H9 (cell line): ENCODE measurements around the gene TLE6. TPM values are rescaled to one million over a fixed set of nuclear protein-coding genes. Genes with fewer than 3 reads are reported as not detected.

Experiments used
- DNase-seq: peaks from one replicate; pipeline ENCODE4 v3.0.0-alpha.2; 2017
- H2AFZ ChIP-seq: one replicate; pipeline ENCODE4 v1.6.1; 2013; ENCODE audit warnings: mild to moderate bottlenecking, low read length, control low read depth, moderate library complexity
- H2AK5ac ChIP-seq: 2 replicates; pipeline ENCODE4 v1.6.1; 2013; ENCODE audit warnings: low read length, control low read depth, mixed read lengths; ENCODE audit not compliant: insufficient read length
- H2BK120ac ChIP-seq: one replicate; pipeline ENCODE4 v1.6.1; 2013; ENCODE audit warnings: low read depth, mild to moderate bottlenecking, low read length, control low read depth, inconsistent platforms; ENCODE audit not compliant: poor library complexity, severe bottlenecking
- H2BK12ac ChIP-seq: 2 replicates; pipeline ENCODE4 v1.6.1; 2013; ENCODE audit warnings: low read length, control low read depth, mixed read lengths, low read depth; ENCODE audit not compliant: insufficient read length
- H2BK15ac ChIP-seq: 2 replicates; pipeline ENCODE4 v1.6.1; 2013; ENCODE audit warnings: low read depth, low read length, control low read depth
- H2BK20ac ChIP-seq: one replicate; pipeline ENCODE4 v1.6.1; 2013; ENCODE audit warnings: low read depth, mild to moderate bottlenecking, low read length, control low read depth, inconsistent platforms; ENCODE audit not compliant: poor library complexity, severe bottlenecking
- H2BK5ac ChIP-seq: 2 replicates; pipeline ENCODE4 v1.6.1; 2013; ENCODE audit warnings: low read length, control low read depth, mixed read lengths; ENCODE audit not compliant: insufficient read length
- H3K14ac ChIP-seq: 2 replicates; pipeline ENCODE4 v1.6.1; 2013; ENCODE audit warnings: low read length, control low read depth; ENCODE audit not compliant: insufficient read depth
- H3K18ac ChIP-seq: 2 replicates; pipeline ENCODE4 v1.6.1; 2013; ENCODE audit warnings: low read depth, mild to moderate bottlenecking, mixed read lengths, low read length, control low read depth; ENCODE audit not compliant: insufficient read length
- H3K23ac ChIP-seq: 2 replicates; pipeline ENCODE4 v1.6.1; 2013; ENCODE audit warnings: low read length, control low read depth, mixed read lengths, low read depth; ENCODE audit not compliant: insufficient read length
- H3K23me2 ChIP-seq: 2 replicates; pipeline ENCODE4 v1.6.1; 2013; ENCODE audit warnings: low read depth, mild to moderate bottlenecking, mixed read lengths, low read length, control low read depth; ENCODE audit not compliant: insufficient read length, poor library complexity, severe bottlenecking
- H3K27ac ChIP-seq: 2 replicates; pipeline ENCODE4 v1.5.1; 2013; ENCODE audit warnings: low read length, control low read depth, mixed read lengths, low read depth; ENCODE audit not compliant: insufficient read length
- H3K27me3 ChIP-seq: 2 replicates; pipeline ENCODE4 v1.6.1; 2013; ENCODE audit warnings: low read length, control low read depth, inconsistent platforms; ENCODE audit not compliant: insufficient read depth
- H3K4ac ChIP-seq: 2 replicates; pipeline ENCODE4 v1.6.1; 2013; ENCODE audit warnings: low read depth, mild to moderate bottlenecking, control low read depth, inconsistent platforms, low read length, moderate library complexity
- H3K4me1 ChIP-seq: 2 replicates; pipeline ENCODE4 v1.6.1; 2013; ENCODE audit warnings: low read length, control low read depth, inconsistent platforms; ENCODE audit not compliant: insufficient read depth
- H3K4me2 ChIP-seq: 2 replicates; pipeline ENCODE4 v1.6.1; 2013; ENCODE audit warnings: low read length, control low read depth, mixed read lengths; ENCODE audit not compliant: insufficient read length, insufficient read depth
- H3K56ac ChIP-seq: 2 replicates; pipeline ENCODE4 v1.6.1; 2013; ENCODE audit warnings: low read depth, mild to moderate bottlenecking, mixed read lengths, low read length, control low read depth; ENCODE audit not compliant: insufficient read length
- H3K79me1 ChIP-seq: 2 replicates; pipeline ENCODE4 v1.6.1; 2013; ENCODE audit warnings: low read depth, mild to moderate bottlenecking, moderate library complexity, low read length, control low read depth, inconsistent platforms; ENCODE audit not compliant: insufficient read depth, poor library complexity, severe bottlenecking
- H3K79me2 ChIP-seq: 2 replicates; pipeline ENCODE4 v1.6.1; 2013; ENCODE audit warnings: low read length, control low read depth, inconsistent platforms; ENCODE audit not compliant: insufficient read depth
- H3K9ac ChIP-seq: 2 replicates; pipeline ENCODE4 v1.6.1; 2013; ENCODE audit warnings: low read length, control low read depth, mixed read lengths; ENCODE audit not compliant: insufficient read length; ENCODE audit errors: extremely low read depth
- H3K9me3 ChIP-seq: one replicate; pipeline ENCODE4 v1.6.1; 2013; ENCODE audit warnings: low read depth, low read length, inconsistent platforms; ENCODE audit not compliant: control insufficient read depth
- H3T11ph ChIP-seq: one replicate; pipeline ENCODE4 v1.6.1; 2013; ENCODE audit warnings: mild to moderate bottlenecking, low read length, control low read depth, inconsistent platforms
- H4K20me1 ChIP-seq: one replicate; pipeline ENCODE4 v1.6.1; 2013; ENCODE audit not compliant: control insufficient read depth, insufficient read length, insufficient read depth
- H4K5ac ChIP-seq: 2 replicates; pipeline ENCODE4 v1.6.1; 2013; ENCODE audit warnings: low read depth, mild to moderate bottlenecking, mixed read lengths, low read length, control low read depth; ENCODE audit not compliant: insufficient read length
- H4K8ac ChIP-seq: replicated peaks from 2 replicates; pipeline ENCODE4 v1.6.1; 2013; ENCODE audit warnings: low read length, control low read depth, mixed read lengths, low read depth; ENCODE audit not compliant: insufficient read length
- H4K91ac ChIP-seq: 2 replicates; pipeline ENCODE4 v1.6.1; 2013; ENCODE audit warnings: low read depth, mild to moderate bottlenecking, moderate library complexity, mixed read lengths, low read length, control low read depth; ENCODE audit not compliant: insufficient read length
- H3K27ac Mint-ChIP-seq, 3 experiments: 2 replicates in 2 of 3; 3 replicates in 1 of 3; pipeline ENCODE4 v1.8.0; 2020 to 2021; ENCODE audit warnings: mixed read lengths in 3 of 3, mild to moderate bottlenecking in 1 of 3, moderate library complexity in 1 of 3
- H3K27me3 Mint-ChIP-seq: 2 replicates; pipeline ENCODE4 v1.8.0; 2021; ENCODE audit warnings: low read depth, mild to moderate bottlenecking, moderate library complexity, mixed read lengths
- H3K36me3 Mint-ChIP-seq, 3 experiments: 2 replicates in 2 of 3; 3 replicates in 1 of 3; pipeline ENCODE4 v1.8.0; 2020 to 2021; ENCODE audit warnings: low read depth in 3 of 3, mixed read lengths in 3 of 3; ENCODE audit not compliant: insufficient read depth in 1 of 3
- H3K4me1 Mint-ChIP-seq, 2 experiments: 2 replicates each; pipeline ENCODE4 v1.8.0; 2020; ENCODE audit warnings: mixed read lengths in 2 of 2
- H3K4me3 Mint-ChIP-seq, 2 experiments: 2 replicates in 1 of 2; 3 replicates in 1 of 2; pipeline ENCODE4 v1.8.0; 2020 to 2021; ENCODE audit warnings: mild to moderate bottlenecking in 2 of 2, mixed read lengths in 2 of 2, moderate library complexity in 1 of 2
- H3K9me3 Mint-ChIP-seq, 2 experiments: 2 replicates in 1 of 2; 3 replicates in 1 of 2; pipeline ENCODE4 v1.8.0; 2020; ENCODE audit warnings: mild to moderate bottlenecking in 2 of 2, mixed read lengths in 2 of 2, moderate library complexity in 1 of 2
- CTCF ChIP-seq: fragments of 200-600 bp; sonication (generic); conservative IDR thresholded peaks from 3 replicates; pipeline ENCODE4 v1.8.0; 2021; ENCODE audit warnings: antibody characterized with exemption, mild to moderate bottlenecking
- WGBS: extraction: QIAGEN DNeasy Blood & Tissue Kit; methylation state at CpG from one replicate; pipeline ENCODE4 v1.1.7; 2013; ENCODE audit warnings: missing lambda C conversion rate, low lambda C conversion rate, mixed read lengths; ENCODE audit not compliant: insufficient read length; ENCODE audit errors: extremely low coverage; 5-methylcytosine and 5-hydroxymethylcytosine counted together
- total RNA-seq: library from RNA; stranded (reverse); gene quantifications from 2 replicates; pipeline ENCODE4 v1.2.1, GENCODE V29; 2021

Gene TLE6
- total RNA-seq, 1 experiment from 2014 or later, result 1.7 TPM

GRCh38 chr19:3025549-3025886 lies 48.2 kb downstream of the TLE6 start:
- no peak overlapping the region for H3K18ac ChIP-seq
- no peak overlapping the region for H3T11ph ChIP-seq
- H4K8ac ChIP-seq, result no peak overlapping the region
- H2AK5ac ChIP-seq, result no peak overlapping the region
- H3K79me2 ChIP-seq, result no peaks in the 10 kb centered on the region
- no peak overlapping the region for H2BK20ac ChIP-seq
- no peak overlapping the region for H2BK5ac ChIP-seq
- no peaks in the 10 kb centered on the region for H3K9me3 ChIP-seq
- Mint-ChIP-seq H3K9me3 (no peaks in the 10 kb centered on the region), H3K27me3 (peaks cover 77% of the 10 kb centered on the region), H3K36me3 (peaks cover 0 to 2% (median 1%) of the 10 kb centered on the region in 3 experiments; a peak in 3 of 7 replicates), H3K4me3 (peak overlapping the region; percentile 38 to 50; a peak in 3 of 5 replicates), H3K4me1 (peaks cover 19 to 29% of the 10 kb centered on the region in 2 experiments), H3K27ac (peak overlapping the region in 1 of 3 experiments; percentile 15; a peak in 1 of 7 replicates)
- DNase-seq, result no peak
- H3K9ac ChIP-seq, result no peak overlapping the region
- H3K4me1 ChIP-seq, result peaks cover 3% of the 10 kb centered on the region; the same call in 1 of the 2 replicates
- no peak overlapping the region for H4K5ac ChIP-seq
- peaks cover 14% of the 10 kb centered on the region for H3K23me2 ChIP-seq
- H2AFZ ChIP-seq, result no peak overlapping the region
- H3K27me3 ChIP-seq, result peaks cover 2% of the 10 kb centered on the region; the same call in 1 of the 2 replicates
- no peak overlapping the region for H3K4ac ChIP-seq
- H2BK120ac ChIP-seq, result no peak overlapping the region
- H3K23ac ChIP-seq, result no peak overlapping the region
- H3K56ac ChIP-seq, result no peak overlapping the region
- TF ChIP-seq CTCF, result no peak
- WGBS, result no CpG with 5 or more reads among the region's 9 CpGs
- no peak overlapping the region for H3K27ac ChIP-seq
- H2BK12ac ChIP-seq, result no peak overlapping the region
- peak overlapping the region; percentile 59 for H3K14ac ChIP-seq
- H3K79me1 ChIP-seq, result no peaks in the 10 kb centered on the region
- no peak overlapping the region for H4K91ac ChIP-seq
- H3K4me2 ChIP-seq, result peak overlapping the region; percentile 53
- H2BK15ac ChIP-seq, result no peak overlapping the region
- no peaks in the 10 kb centered on the region for H4K20me1 ChIP-seq
